Choroid plexus epithelial cell (primary cell): ENCODE data around the gene MCL1.

ENCODE experiments used
- DNase-seq: peaks from one replicate; pipeline ENCODE4 v3.0.0-alpha.2; 2010; ENCODE audit warnings: low read depth
- H3K4me3 ChIP-seq: 2 replicates; pipeline ENCODE4 v1.5.1; 2011; ENCODE audit warnings: low read depth, mild to moderate bottlenecking, control low read depth, low read length, moderate library complexity
- CTCF ChIP-seq: conservative IDR thresholded peaks from 2 replicates; pipeline ENCODE4 v1.5.1; 2011; ENCODE audit warnings: low read depth, mild to moderate bottlenecking, control low read depth, inconsistent platforms, low read length, moderate library complexity

Gene MCL1

GRCh38 chr1:150552911-150553289 lies 26.5 kb downstream of the MCL1 start:
- TF ChIP-seq CTCF = no peak
- no peak for DNase-seq
- no peak overlapping the region for H3K4me3 ChIP-seq

GRCh38 chr1:150552128-150552910 lies 27.1 kb downstream of the MCL1 start:
- H3K4me3 ChIP-seq = no peak overlapping the region
- TF ChIP-seq CTCF = no peak

GRCh38 chr1:150551784-150552127 lies 27.7 kb downstream of the MCL1 start:
- H3K4me3 ChIP-seq = no peak overlapping the region
- no peak for TF ChIP-seq CTCF
- DNase-seq = no peak

More at GRCh38 chr1:150552128-150552910, 27.1 kb downstream of the MCL1 start:
- peak; percentile 97 for DNase-seq

GRCh38 chr1:150551051-150551783 lies 28.2 kb downstream of the MCL1 start:
- DNase-seq = no peak
- no peak for TF ChIP-seq CTCF
- no peak overlapping the region for H3K4me3 ChIP-seq

- no peak for TF ChIP-seq CTCF
- peak overlapping the region; percentile 60 for H3K4me3 ChIP-seq
- no peak for DNase-seq
Measured at GRCh38 chr1:150550222-150551050, 29.0 kb downstream of the MCL1 start.

GRCh38 chr1:150549496-150550221 lies 29.8 kb downstream of the MCL1 start:
- no peak for DNase-seq
- peak overlapping the region; percentile 60 for H3K4me3 ChIP-seq
- peak; percentile 3 for TF ChIP-seq CTCF
